Urothelium cell line (cell line): ENCODE results near the gene KPNA3.
"Not testable (repeated sequence)": the region's sequence is repeated elsewhere in the genome, so short reads cannot be mapped to it uniquely, and the experiment has no call there.

ENCODE experiments used
- DNase-seq: peaks from one replicate; pipeline ENCODE4 v3.0.0; 2011; ENCODE audit warnings: low spot score, mixed read lengths
- FAIRE-seq: peaks from 2 replicates; lab custom pipeline; 2011; peaks lifted over from hg19 to GRCh38; lab: Jason Lieb, UNC

KPNA3 gene, protein sequence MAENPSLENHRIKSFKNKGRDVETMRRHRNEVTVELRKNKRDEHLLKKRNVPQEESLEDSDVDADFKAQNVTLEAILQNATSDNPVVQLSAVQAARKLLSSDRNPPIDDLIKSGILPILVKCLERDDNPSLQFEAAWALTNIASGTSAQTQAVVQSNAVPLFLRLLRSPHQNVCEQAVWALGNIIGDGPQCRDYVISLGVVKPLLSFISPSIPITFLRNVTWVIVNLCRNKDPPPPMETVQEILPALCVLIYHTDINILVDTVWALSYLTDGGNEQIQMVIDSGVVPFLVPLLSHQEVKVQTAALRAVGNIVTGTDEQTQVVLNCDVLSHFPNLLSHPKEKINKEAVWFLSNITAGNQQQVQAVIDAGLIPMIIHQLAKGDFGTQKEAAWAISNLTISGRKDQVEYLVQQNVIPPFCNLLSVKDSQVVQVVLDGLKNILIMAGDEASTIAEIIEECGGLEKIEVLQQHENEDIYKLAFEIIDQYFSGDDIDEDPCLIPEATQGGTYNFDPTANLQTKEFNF

GRCh38 chr13:49792550-49793324 lies at the start of gene KPNA3:
TSS of gene KPNA3 (minus strand) at chr13:49792682. CDS start at chr13:49792506, 176 bp downstream.
- FAIRE-seq: peak; percentile 44
- DNase-seq: peak; percentile 89

DNA sequence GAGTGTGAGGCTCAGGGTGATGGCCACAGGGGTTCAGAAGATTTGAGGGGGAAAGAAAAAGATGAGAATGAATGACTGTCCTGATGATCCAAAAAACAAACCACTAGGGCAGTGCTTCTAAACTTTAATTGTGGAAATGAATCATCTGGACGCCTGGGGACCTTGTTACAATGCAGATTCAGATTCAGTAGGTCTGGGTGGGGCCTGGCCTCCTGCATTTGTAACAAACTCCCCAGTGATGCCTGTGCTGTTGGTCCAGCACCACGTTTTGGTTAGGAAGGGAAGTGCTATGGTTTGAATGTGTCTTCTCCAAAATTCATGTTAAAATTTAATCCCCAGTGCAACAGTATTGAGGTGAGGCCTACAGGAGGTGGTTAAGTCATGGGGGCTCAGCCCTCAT lies 49.5 kb upstream of the KPNA3 start:
- no peak for FAIRE-seq
- DNase-seq: no peak

GRCh38 chr13:49840675-49841074 lies 48.2 kb upstream of the KPNA3 start:
- FAIRE-seq (no peak), DNase-seq (no peak)

DNA sequence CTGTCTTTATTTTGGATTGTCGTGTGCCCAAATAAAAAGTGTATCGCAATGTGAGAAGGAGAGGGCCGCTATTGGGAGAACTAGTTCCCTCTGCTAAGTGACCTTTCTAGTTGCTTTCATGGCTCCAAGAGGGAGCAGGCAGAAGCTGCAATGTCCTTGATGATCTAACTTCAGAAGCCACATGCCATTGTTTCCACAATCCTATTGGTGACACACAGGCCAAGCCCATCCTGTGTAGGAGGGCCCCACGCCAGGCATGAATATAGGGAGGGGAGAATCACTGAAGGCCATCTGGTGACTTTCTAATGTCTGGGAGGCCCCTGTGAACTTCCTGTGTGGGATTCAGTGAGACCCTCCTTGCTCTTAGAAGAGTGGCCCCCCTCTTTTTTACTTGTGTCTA lies 47.8 kb upstream of the KPNA3 start:
- no peak for FAIRE-seq
- DNase-seq: no peak

DNA sequence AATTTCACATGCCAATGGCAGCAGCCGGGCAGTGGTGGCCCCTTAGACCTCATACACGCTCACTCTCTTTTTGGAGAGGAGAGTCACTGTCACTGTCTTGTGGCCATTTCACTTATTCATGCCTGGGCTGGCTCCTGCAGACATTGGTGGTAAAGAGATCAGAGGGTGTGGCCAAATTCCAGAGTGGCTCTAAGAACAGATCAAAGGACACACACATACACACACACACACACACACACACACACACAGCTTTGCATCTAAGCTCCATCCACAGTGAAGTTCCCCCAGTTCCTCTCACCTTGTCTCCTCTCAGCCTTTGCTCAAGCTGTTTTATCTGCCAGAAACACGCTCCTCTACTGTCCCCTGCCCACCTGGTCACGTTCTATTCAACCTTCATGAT lies 46.5 kb upstream of the KPNA3 start:
- no peak for FAIRE-seq
- DNase-seq: no peak

DNA sequence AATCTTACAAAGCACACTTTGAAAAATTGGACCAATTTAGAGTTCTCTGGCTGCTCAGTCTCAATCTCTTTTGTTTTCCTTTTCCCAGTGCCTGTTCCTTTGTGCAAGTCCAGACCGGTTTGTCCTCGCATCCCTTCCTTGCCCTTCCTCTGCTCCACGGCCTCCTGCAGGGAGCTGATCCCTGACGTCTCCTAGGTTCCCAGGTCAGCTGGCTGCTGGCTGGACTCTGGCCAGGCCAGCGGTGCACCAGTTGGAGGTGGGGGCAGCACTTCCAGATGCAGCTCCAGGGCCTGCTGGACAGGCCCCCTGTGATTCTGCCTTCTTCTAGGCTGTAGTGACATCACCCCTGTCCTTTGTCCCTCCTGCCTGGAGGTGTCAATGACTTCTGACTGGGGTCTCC lies 44.0 kb upstream of the KPNA3 start:
- FAIRE-seq (no peak), DNase-seq (no peak)

DNA sequence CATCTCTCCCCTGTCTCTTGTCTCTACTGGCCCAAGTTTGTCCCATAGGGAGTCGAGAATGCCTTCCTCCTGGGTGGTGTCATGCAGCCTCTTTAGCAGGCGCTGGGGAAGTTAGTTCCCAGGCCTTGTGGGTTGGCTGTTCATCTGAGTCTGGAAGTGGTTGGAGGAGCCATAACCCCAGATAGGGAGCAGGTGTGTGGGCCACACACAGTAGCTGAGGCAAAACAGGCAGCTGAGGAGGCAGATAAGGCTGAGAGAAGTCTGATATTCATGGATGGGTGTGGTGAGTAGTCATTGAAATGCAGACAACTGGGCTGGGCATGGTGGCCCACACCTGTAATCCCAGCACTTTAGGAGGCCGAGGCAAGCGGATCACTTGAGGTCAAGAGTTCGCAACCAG lies 40.9 kb upstream of the KPNA3 start:
- FAIRE-seq: no peak

DNA sequence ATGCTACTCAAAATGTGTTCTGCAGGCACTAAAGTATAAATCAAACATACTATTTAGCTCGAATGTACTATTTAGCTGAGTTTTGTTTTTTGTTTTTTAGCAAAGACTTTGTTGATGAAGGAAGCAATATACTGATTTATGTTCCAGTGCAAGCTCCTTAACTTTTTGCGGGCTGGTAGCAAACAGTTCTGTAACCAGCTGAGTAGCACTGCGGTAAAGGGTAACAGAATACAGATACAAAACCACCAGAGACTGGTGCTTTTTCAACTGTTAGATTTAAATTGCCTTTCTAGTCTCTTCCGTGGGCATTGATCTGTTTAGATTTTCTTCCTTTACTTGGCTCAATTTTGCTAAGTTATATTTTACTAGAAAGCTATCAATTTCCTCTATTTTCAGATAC lies 39.0 kb upstream of the KPNA3 start:
- FAIRE-seq: no peak

More for the DNA sequence above, 40.9 kb upstream of the KPNA3 start:
- DNase-seq: no peak

GRCh38 chr13:49830721-49831120 lies 38.2 kb upstream of the KPNA3 start:
- FAIRE-seq (no peak), DNase-seq (no peak)

More for the DNA sequence above, 39.0 kb upstream of the KPNA3 start:
- DNase-seq: no peak

- no peak for FAIRE-seq
- no peak for DNase-seq
These were observed 37.2 kb upstream of the KPNA3 start for GRCh38 chr13:49829715-49830114.

DNA sequence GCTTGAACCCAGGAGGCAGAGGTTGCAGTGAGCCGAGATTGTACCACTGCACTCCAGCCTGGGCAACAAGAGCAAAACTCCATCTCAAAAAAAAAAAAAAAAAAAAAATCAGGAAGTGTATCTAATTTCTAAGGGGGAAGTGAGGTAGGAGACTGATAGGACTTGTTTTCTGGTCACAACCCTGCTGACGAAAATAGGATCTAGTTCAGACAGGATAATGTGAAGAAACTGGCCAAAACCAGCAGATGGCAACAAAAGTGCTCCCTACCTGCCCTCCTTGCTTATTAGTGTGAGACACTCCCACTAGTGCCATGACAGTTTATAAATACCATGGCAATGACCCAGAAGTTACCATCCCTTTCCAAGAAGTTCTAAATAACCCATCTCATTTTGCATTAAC lies 36.0 kb upstream of the KPNA3 start:
- FAIRE-seq: no peak

GRCh38 chr13:49827891-49828290 lies 35.4 kb upstream of the KPNA3 start:
- DNase-seq (no peak), FAIRE-seq (no peak)

More for the DNA sequence above, 36.0 kb upstream of the KPNA3 start:
- no peak for DNase-seq

DNA sequence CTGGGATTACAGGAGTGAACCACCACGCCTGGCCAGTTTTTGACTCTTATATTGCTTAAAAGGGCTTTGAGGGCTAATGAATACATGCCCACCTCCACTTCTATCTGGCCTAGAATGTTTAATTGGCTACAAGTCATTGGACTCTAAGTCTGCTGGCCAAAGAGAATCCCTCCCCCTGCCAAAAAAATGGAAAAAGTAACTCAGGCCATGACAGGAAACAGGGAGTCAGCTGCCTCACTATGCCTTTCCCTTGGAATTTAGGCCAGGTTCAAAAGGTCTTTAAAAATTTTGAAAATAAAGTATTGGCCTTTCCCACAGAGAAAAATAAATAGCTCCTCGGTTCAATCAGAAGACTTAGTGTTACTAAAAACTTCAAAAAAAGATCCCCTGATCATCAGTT lies 34.9 kb upstream of the KPNA3 start:
- FAIRE-seq: no peak
- no peak for DNase-seq

DNA sequence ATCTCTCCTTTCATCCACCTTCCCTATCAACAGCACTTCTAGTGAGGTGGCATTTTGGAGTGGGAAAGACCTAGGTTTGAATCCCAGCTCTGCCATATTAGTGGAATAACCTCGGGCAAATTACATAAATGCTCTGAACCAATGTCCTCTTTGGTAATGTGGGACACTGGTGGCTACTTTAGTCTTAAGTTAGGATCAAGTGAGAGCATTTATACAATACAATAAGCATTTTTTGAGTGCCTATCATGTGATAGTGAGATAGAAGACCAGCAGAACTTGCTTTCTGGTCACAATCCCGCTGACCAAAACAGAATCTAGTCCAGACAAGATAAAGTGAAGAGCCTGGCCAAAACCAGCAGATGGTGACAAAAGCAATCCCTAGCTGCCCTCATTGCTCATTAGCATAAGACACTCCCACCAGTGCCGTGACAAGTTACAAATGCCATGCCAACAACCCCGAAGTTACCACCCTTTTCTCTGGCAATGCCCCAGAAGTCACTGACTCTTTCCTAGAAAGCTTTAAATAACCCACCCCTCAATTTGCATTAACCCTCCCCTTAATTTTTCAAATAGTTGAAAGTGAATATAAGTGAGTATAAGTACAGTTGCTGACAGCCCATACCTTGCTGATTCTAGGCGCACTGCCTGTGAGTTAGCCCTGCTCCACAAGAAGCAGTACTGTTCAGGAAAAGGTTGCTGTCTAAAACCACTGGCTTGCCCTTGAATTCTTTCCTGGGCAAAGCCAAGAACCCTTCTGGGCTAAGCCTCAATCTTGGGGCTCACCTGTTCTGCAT lies 28.9 kb upstream of the KPNA3 start:
- DNase-seq: no peak
- no peak for FAIRE-seq

GRCh38 chr13:49820591-49821215 lies 28.2 kb upstream of the KPNA3 start:
- DNase-seq (no peak), FAIRE-seq (no peak)

DNA sequence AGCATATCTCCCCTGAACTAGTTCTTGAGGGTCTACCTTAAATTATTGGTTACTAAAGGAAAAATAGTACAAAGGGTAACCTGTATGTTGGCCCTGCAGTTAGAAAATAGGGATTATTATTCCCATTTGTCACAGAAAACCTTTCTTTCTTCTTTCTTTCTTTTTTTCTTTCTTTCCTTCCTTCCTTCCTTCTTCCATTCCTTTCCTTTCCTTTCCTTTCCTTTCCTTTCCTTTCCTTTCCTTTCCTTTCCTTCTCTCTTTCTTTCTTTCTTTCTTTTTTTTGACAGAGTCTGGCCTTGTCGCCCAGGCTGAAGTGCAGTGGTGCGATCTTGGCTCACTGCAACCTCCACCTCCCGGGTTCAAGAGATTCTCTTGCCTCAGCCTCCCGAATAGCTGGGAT lies 23.6 kb upstream of the KPNA3 start:
- DNase-seq, FAIRE-seq: not testable (repeated sequence)

GRCh38 chr13:49814551-49815270 lies 22.2 kb upstream of the KPNA3 start:
- no peak for DNase-seq
- FAIRE-seq: no peak

- DNase-seq (no peak), FAIRE-seq (no peak)
These were observed 20.3 kb upstream of the KPNA3 start for GRCh38 chr13:49812812-49813211.

- no peak for FAIRE-seq
- DNase-seq: no peak
These were observed 19.0 kb upstream of the KPNA3 start for GRCh38 chr13:49811527-49811908.
